Neural progenitor cell (in vitro differentiated cells): Measurements from ENCODE around the gene MRI1. TPM values are rescaled to one million over a fixed set of nuclear protein-coding genes. Genes with fewer than 3 reads are reported as not detected.

Source experiments
- DNase-seq: peaks from one replicate; pipeline ENCODE4 v3.0.0-alpha.2; 2016; ENCODE audit warnings: low spot score
- H2AFZ ChIP-seq: fragments of 200-600 bp; sonication (generic); replicated peaks from 2 replicates; pipeline ENCODE4 v1.6.1; 2016; ENCODE audit warnings: antibody characterized with exemption
- H3F3A ChIP-seq: fragments of 200-600 bp; sonication (generic); 2 replicates; pipeline ENCODE4 v1.6.1; 2016; ENCODE audit warnings: antibody characterized with exemption, low read depth
- H3K27ac ChIP-seq: fragments of 200-600 bp; sonication (generic); 2 replicates; pipeline ENCODE4 v1.5.1; 2016; ENCODE audit warnings: mild to moderate bottlenecking
- H3K27me3 ChIP-seq: fragments of 200-600 bp; sonication (generic); 2 replicates; pipeline ENCODE4 v1.6.1; 2016; ENCODE audit warnings: mild to moderate bottlenecking, moderate library complexity
- H3K36me3 ChIP-seq: fragments of 200-600 bp; sonication (generic); 2 replicates; pipeline ENCODE4 v1.5.1; 2016
- H3K4me1 ChIP-seq: fragments of 200-600 bp; sonication (generic); 2 replicates; pipeline ENCODE4 v1.6.1; 2016; ENCODE audit warnings: mixed run types
- H3K4me2 ChIP-seq: fragments of 200-600 bp; sonication (generic); 2 replicates; pipeline ENCODE4 v1.6.1; 2016
- H3K4me3 ChIP-seq: fragments of 200-600 bp; sonication (generic); 2 replicates; pipeline ENCODE4 v1.5.1; 2016
- H3K79me2 ChIP-seq: fragments of 200-600 bp; sonication (generic); 2 replicates; pipeline ENCODE4 v1.6.1; 2016; ENCODE audit warnings: low read depth
- H3K9ac ChIP-seq: fragments of 200-600 bp; sonication (generic); 2 replicates; pipeline ENCODE4 v1.6.1; 2016
- H3K9me3 ChIP-seq: fragments of 200-600 bp; sonication (generic); 2 replicates; pipeline ENCODE4 v1.5.1; 2016; ENCODE audit warnings: low read depth
- H4K20me1 ChIP-seq: fragments of 200-600 bp; sonication (generic); 2 replicates; pipeline ENCODE4 v1.6.1; 2016; ENCODE audit warnings: low read depth
- H3K27ac Mint-ChIP-seq: 3 replicates; pipeline ENCODE4 v1.8.0; 2021; ENCODE audit warnings: mixed read lengths
- H3K27me3 Mint-ChIP-seq: 2 replicates; pipeline ENCODE4 v1.8.0; 2022; ENCODE audit warnings: low read depth, mild to moderate bottlenecking, inconsistent platforms, moderate library complexity, mixed read lengths; ENCODE audit not compliant: insufficient read depth
- H3K36me3 Mint-ChIP-seq: 3 replicates; pipeline ENCODE4 v1.8.0; 2021; ENCODE audit warnings: mixed read lengths
- H3K4me1 Mint-ChIP-seq: 3 replicates; pipeline ENCODE4 v1.8.0; 2021; ENCODE audit warnings: mixed read lengths
- H3K4me3 Mint-ChIP-seq: 3 replicates; pipeline ENCODE4 v1.8.0; 2021; ENCODE audit warnings: mild to moderate bottlenecking, moderate library complexity, mixed read lengths
- H3K9me3 Mint-ChIP-seq: 3 replicates; pipeline ENCODE4 v1.8.0; 2020; ENCODE audit warnings: mixed read lengths
- CTCF ChIP-seq: fragments of 200-600 bp; sonication (generic); IDR thresholded peaks from 2 replicates; pipeline ENCODE4 v1.5.1; 2017; ENCODE audit warnings: antibody characterized with exemption, mild to moderate bottlenecking
- EZH2 ChIP-seq: fragments of 200-600 bp; sonication (generic); IDR thresholded peaks from 2 replicates; pipeline ENCODE4 v1.6.1; 2017; ENCODE audit warnings: antibody characterized with exemption, mild to moderate bottlenecking, moderate library complexity
- EZH2phosphoT487 ChIP-seq: fragments of 200-600 bp; sonication (generic); IDR thresholded peaks from 2 replicates; pipeline ENCODE4 v1.6.1; 2017; ENCODE audit warnings: antibody characterized with exemption
- total RNA-seq: library from RNA; depleted of rRNA; stranded (reverse); fragments of >200 nt; gene quantifications from 2 replicates; pipeline ENCODE4 v1.2.3, GENCODE V29; 2015; ENCODE audit warnings: low replicate concordance

MRI1 gene
- total RNA-seq, 1 donor from 2014 or later: 6.3 TPM

DNA sequence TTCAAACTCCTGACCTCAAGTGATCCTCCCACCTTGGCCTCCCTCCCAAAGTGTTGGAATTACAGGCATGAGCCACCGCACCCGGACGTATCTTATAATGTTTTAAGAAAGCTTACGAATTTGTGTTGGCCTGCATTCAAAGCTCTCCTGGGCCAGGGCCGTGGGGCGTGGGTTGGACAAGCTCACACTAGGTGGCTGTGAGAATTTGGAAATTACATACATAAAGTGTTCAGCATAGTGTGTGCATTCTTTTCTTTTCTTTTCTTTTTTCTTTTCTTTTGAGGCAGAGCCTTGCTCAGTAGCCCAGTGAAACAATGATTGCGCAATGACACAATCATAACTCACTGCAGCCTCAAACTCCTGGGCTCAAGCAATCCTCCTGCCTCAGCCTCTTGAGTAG lies 33.5 kb downstream of the MRI1 start:
- peaks cover 11% of the 10 kb centered on the region for H3K36me3 Mint-ChIP-seq
- Histone ChIP-seq H3K9me3 (no peaks in the 10 kb centered on the region), H3K4me1 (no peaks in the 10 kb centered on the region), H4K20me1 (peaks cover 13% of the 10 kb centered on the region), H3K79me2 (peaks cover 16% of the 10 kb centered on the region), H3K27me3 (no peaks in the 10 kb centered on the region), H3K27ac (no peak overlapping the region), H3K4me3 (no peak overlapping the region), H2AFZ (no peak overlapping the region), H3F3A (peaks cover 16% of the 10 kb centered on the region), H3K9ac (no peak overlapping the region), H3K4me2 (no peak overlapping the region), H3K36me3 (no peaks in the 10 kb centered on the region)
- no peaks in the 10 kb centered on the region for H3K9me3 Mint-ChIP-seq
- H3K4me3 Mint-ChIP-seq: peak overlapping the region; percentile 70
- DNase-seq: no peak
- H3K27ac Mint-ChIP-seq: peak overlapping the region; percentile 21
- peaks cover 5% of the 10 kb centered on the region for H3K27me3 Mint-ChIP-seq
- peaks cover 18% of the 10 kb centered on the region for H3K4me1 Mint-ChIP-seq
- TF ChIP-seq CTCF (no peak), EZH2 (no peak), EZH2phosphoT487 (no peak)

GRCh38 chr19:13799669-13800068 lies 35.3 kb downstream of the MRI1 start:
- peaks cover 3% of the 10 kb centered on the region for H3K27me3 Mint-ChIP-seq
- Histone ChIP-seq H3K9me3 (no peaks in the 10 kb centered on the region), H3K79me2 (peaks cover 16% of the 10 kb centered on the region), H3K4me2 (no peak overlapping the region), H3K4me1 (no peaks in the 10 kb centered on the region), H3K27ac (no peak overlapping the region), H3K9ac (no peak overlapping the region), H2AFZ (no peak overlapping the region), H3K27me3 (no peaks in the 10 kb centered on the region), H3F3A (peaks cover 3% of the 10 kb centered on the region), H4K20me1 (peaks cover 16% of the 10 kb centered on the region), H3K36me3 (no peaks in the 10 kb centered on the region), H3K4me3 (no peak overlapping the region)
- H3K27ac Mint-ChIP-seq: no peak overlapping the region
- peaks cover 12% of the 10 kb centered on the region for H3K36me3 Mint-ChIP-seq
- no peaks in the 10 kb centered on the region for H3K9me3 Mint-ChIP-seq
- TF ChIP-seq EZH2phosphoT487 (no peak), CTCF (no peak), EZH2 (no peak)
- peaks cover 10% of the 10 kb centered on the region for H3K4me1 Mint-ChIP-seq
- DNase-seq: no peak
- H3K4me3 Mint-ChIP-seq: no peak overlapping the region

GRCh38 chr19:13803038-13803437 lies 38.7 kb downstream of the MRI1 start:
- H3K4me1 Mint-ChIP-seq: no peaks in the 10 kb centered on the region
- Histone ChIP-seq H3K27ac (no peak overlapping the region), H3K9me3 (no peaks in the 10 kb centered on the region), H3K4me1 (no peaks in the 10 kb centered on the region), H3K36me3 (no peaks in the 10 kb centered on the region), H2AFZ (no peak overlapping the region), H3K4me2 (no peak overlapping the region), H3F3A (peaks cover 3% of the 10 kb centered on the region), H3K9ac (no peak overlapping the region), H3K4me3 (no peak overlapping the region), H4K20me1 (peaks cover 12% of the 10 kb centered on the region), H3K79me2 (no peaks in the 10 kb centered on the region), H3K27me3 (no peaks in the 10 kb centered on the region)
- TF ChIP-seq CTCF (no peak), EZH2 (no peak), EZH2phosphoT487 (no peak)
- H3K27ac Mint-ChIP-seq: no peak overlapping the region
- H3K27me3 Mint-ChIP-seq: peaks cover 3% of the 10 kb centered on the region
- H3K9me3 Mint-ChIP-seq: no peaks in the 10 kb centered on the region
- no peak overlapping the region for H3K4me3 Mint-ChIP-seq
- no peak for DNase-seq
- peaks cover 19% of the 10 kb centered on the region for H3K36me3 Mint-ChIP-seq
